GM12873 (cell line): Measurements from ENCODE around the gene SLC26A4.

ENCODE experiments used
- TF ChIP-seq, protein P1 (sequence below): IDR thresholded peaks from 2 replicates; pipeline ENCODE4 v1.5.1; 2012; ENCODE audit warnings: low read depth, mild to moderate bottlenecking, moderate library complexity, low read length, control low read depth; ENCODE audit not compliant: insufficient read depth; ENCODE audit errors: missing control alignments

The SLC26A4 gene

DNA sequence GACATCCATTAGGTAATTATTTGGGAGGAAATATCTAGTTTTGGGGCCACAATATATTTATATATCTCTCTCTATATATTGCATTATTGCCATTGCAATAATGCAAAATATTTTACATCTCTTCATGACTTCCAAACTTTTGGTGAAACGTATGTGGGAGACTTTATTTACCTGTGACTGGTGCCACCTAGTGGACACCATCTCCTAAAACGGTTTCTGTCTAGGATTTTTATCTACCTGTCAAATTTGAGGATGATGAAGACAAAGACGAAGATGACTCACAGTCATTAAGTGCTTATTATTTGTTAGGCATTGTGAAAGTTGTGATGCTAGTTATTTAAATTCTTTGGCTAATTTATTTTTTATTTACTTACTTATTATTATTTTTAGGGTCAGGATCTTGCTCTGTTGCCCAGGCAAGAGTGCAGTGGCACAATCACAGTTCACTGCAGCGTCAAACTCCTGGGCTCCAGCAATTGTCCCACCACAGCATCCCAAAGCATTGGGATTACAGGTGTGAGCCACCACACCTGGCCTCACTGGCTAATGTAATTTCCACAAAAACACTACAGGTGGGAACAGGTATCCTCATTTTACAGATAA is 64.6 kb downstream of the SLC26A4 start:
- TF ChIP-seq, protein P1, sequence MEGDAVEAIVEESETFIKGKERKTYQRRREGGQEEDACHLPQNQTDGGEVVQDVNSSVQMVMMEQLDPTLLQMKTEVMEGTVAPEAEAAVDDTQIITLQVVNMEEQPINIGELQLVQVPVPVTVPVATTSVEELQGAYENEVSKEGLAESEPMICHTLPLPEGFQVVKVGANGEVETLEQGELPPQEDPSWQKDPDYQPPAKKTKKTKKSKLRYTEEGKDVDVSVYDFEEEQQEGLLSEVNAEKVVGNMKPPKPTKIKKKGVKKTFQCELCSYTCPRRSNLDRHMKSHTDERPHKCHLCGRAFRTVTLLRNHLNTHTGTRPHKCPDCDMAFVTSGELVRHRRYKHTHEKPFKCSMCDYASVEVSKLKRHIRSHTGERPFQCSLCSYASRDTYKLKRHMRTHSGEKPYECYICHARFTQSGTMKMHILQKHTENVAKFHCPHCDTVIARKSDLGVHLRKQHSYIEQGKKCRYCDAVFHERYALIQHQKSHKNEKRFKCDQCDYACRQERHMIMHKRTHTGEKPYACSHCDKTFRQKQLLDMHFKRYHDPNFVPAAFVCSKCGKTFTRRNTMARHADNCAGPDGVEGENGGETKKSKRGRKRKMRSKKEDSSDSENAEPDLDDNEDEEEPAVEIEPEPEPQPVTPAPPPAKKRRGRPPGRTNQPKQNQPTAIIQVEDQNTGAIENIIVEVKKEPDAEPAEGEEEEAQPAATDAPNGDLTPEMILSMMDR, result peak; percentile 52

DNA sequence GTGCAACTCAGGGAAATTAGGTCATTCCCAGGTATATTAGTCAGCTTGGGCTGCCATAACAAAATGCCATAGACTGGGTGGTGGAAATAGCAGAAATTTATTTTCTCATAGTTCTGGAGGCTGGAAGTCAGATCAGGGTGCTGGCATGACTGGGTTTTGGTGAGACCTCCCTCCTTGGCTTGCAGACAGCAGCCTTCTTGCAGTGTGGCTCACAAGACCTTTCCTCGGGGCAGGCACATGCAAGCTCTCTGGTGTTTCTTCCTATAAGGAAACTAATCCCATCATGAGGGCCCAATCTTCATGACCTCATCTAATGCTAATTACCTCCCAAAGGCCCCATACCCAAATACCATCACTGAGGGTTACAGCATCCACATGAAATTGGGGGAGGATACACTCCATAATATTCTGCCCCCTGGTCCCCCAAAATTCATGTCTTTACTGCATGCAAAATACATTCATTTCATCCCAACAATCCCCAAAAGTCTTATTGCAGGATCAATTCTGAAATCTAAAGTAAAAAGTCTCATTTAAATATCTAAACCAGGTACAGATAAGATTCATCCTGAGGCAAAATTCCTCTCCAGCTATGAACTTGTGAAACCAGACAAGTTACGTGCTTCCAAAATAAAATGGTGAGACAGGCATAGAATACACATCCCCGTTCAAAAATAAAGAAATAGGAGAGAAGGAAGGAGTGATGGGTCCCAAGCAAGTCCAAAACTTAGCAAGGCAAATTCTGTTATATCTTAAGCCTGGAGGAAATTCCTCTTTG is 65.9 kb downstream of the SLC26A4 start:
- TF ChIP-seq, protein P1, result no peak

DNA sequence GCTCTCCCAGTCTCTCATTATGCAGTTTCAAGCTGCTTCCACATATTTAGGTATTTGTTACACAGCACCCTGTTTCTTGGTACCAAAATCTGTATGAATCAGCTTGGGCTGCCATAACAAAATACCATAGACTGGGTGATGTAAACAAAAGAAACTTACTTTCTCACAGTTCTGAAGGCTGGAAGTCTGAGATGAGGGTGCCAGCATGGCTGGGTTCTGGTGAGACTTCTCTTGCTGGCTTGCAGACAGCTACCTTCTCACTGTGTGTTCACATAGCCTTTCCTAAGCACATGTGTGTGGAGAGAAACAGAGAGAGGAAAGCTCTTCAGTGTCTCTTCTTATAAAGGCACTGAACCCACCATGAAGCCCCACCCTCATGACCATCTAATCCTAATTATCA is 67.6 kb downstream of the SLC26A4 start:
- TF ChIP-seq, protein P1, result no peak

DNA sequence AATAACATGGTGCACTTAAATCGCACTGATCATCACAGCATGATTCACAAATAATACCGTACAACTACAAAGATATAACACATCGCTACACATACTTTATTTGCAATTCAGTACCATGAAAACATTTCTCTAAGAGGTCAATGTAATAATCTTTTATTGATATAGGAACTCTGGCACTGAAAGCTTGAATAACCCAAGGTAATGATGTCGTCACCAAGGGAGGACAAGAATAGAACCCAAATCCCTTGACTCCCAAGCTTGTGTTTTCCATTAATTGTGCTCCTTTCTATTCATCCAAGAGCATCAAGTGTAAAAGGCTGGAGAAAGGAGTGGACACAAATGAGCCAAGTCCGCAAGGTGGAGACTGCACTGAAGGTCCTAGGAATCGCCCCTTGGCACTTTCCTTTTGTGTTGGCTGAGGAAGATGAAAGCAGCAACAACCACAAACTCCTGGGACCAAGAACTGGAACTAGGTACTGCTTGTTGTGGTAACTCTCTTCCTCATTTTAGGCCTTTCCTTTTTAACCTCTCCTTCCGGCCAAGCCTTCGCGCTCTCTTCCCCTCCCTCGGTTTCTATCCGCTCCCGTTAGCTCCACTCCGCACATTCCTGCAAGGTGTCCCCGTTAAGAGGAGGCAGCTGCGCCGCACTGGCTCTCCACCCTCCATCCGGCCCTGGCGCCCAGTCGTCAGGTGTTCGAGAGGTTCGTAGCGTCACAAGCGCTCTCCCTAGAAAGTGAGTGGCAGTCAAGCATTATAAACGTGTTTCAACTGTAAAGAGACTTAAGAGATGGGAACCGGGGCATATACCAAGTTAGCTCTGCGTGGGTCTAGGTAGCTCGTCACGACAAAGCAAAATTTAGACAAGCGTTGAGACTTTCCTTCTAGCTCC is 82.3 kb downstream of the SLC26A4 start:
- TF ChIP-seq, protein P1, result no peak

GRCh38 chr7:107743567-107744344 is 83.1 kb downstream of the SLC26A4 start, which contains the start of gene CBLL1:
Gene CBLL1, plus strand, starts transcription at chr7:107744142. Its CDS starts 22 bp downstream, at chr7:107744164.
- TF ChIP-seq, protein P1, result peak; percentile 73

- TF ChIP-seq, protein P1, result no peak
Observed at GRCh38 chr7:107744345-107744750, 83.7 kb downstream of the SLC26A4 start.
